GM12878 (cell line): Measurements from ENCODE around the gene GRN. TPM values are rescaled to one million over a fixed set of nuclear protein-coding genes. Genes with fewer than 3 reads are reported as not detected.

Experiments used
- ATAC-seq: fragments of 200-7000 bp; cut with Tn5 transposase; 3 replicates; pipeline ENCODE4 v1.9.1; 2020; ENCODE audit warnings: mild to moderate bottlenecking, moderate library complexity
- BruUV-seq: library from RNA; stranded (reverse); fragments of 400-500 nt; replicated peaks from 2 replicates; lab custom pipeline; 2021; lab: Mats Ljungman, UMichigan
- CTCF ChIA-PET: fragments of 300-600 bp; sonication (Branson Sonifier 250); formaldehyde crosslinking; extraction: SDS; loops from one replicate; lab custom pipeline; 2021; ENCODE audit warnings: inconsistent platforms; lab: Yijun Ruan, JAX
- POLR2A ChIA-PET: fragments of 350-600 bp; formaldehyde crosslinking; extraction: SDS; loops from one replicate; lab custom pipeline; 2021; ENCODE audit warnings: inconsistent platforms; lab: Charles Lee
- RAD21 ChIA-PET: fragments of 300-600 bp; sonication (Branson Sonifier 250); formaldehyde crosslinking; loops from one replicate; lab custom pipeline; 2023; ENCODE audit warnings: antibody characterized with exemption; ENCODE audit not compliant: unreplicated experiment; lab: Charles Lee
- SMC1A ChIA-PET: fragments of 300-600 bp; sonication (Branson Sonifier 250); formaldehyde crosslinking; loops from one replicate; lab custom pipeline; 2023; ENCODE audit not compliant: unreplicated experiment, uncharacterized antibody; lab: Charles Lee
- DNase-seq: peaks from one replicate; pipeline ENCODE4 v3.0.0-alpha.2; 2011; ENCODE audit warnings: low read depth, low spot score
- FAIRE-seq: peaks from 3 replicates; lab custom pipeline; 2011; peaks lifted over from hg19 to GRCh38; lab: Jason Lieb, UNC
- H2AFZ ChIP-seq: 2 replicates; pipeline ENCODE4 v1.6.0; 2011; ENCODE audit warnings: low read depth, low read length, control low read depth; ENCODE audit not compliant: control insufficient read depth
- H3K27ac ChIP-seq: 2 replicates; pipeline ENCODE4 v1.5.1; 2011; ENCODE audit warnings: control low read depth; ENCODE audit not compliant: control insufficient read depth, insufficient read depth
- H3K27me3 ChIP-seq, 2 experiments: replicated peaks in 1 of 2; 2 replicates each; pipeline versions ENCODE4 v1.6.0 to v1.6.1; 2011; ENCODE audit warnings: low read length in 1 of 2; ENCODE audit not compliant: control insufficient read depth in 2 of 2, insufficient read depth in 2 of 2
- H3K36me3 ChIP-seq, 2 experiments: 2 replicates each; pipeline ENCODE4 v1.5.1; 2011; ENCODE audit warnings: low read length in 1 of 2; ENCODE audit not compliant: control insufficient read depth in 2 of 2, insufficient read depth in 2 of 2
- H3K4me1 ChIP-seq: 2 replicates; pipeline ENCODE4 v1.6.1; 2011; ENCODE audit warnings: mild to moderate bottlenecking, low read length, moderate library complexity, mixed read lengths; ENCODE audit not compliant: control insufficient read depth, insufficient read depth
- H3K4me2 ChIP-seq: 2 replicates; pipeline ENCODE4 v1.6.0; 2011; ENCODE audit warnings: control low read depth; ENCODE audit not compliant: control insufficient read depth, insufficient read depth
- H3K4me3 ChIP-seq: fragments of 200-600 bp; sonication (generic); 2 replicates; pipeline ENCODE4 v1.5.1; 2016
- H3K79me2 ChIP-seq: 2 replicates; pipeline ENCODE4 v1.6.0; 2011; ENCODE audit warnings: low read length; ENCODE audit not compliant: control insufficient read depth, insufficient read depth
- H3K9ac ChIP-seq: 2 replicates; pipeline ENCODE4 v1.8.0; 2011; ENCODE audit warnings: low read length, control low read depth, mixed read lengths; ENCODE audit not compliant: control insufficient read depth, insufficient read depth
- H3K9me3 ChIP-seq: replicated peaks from 3 replicates; pipeline ENCODE4 v1.5.1; 2011; ENCODE audit warnings: mild to moderate bottlenecking, low read length; ENCODE audit not compliant: control insufficient read depth, insufficient read depth
- H4K20me1 ChIP-seq: 2 replicates; pipeline ENCODE4 v1.6.0; 2011; ENCODE audit not compliant: control insufficient read depth, insufficient read depth
- MAX ChIP-seq: IDR thresholded peaks from 2 replicates; pipeline ENCODE4 v1.6.1; 2012; ENCODE audit warnings: low read depth, low read length, improper control_type of control experiment
- POLR2A ChIP-seq: IDR thresholded peaks from 2 replicates; pipeline ENCODE4 v1.6.1; 2011; ENCODE audit warnings: low read depth, mild to moderate bottlenecking, low read length
- WGBS: methylation state at CpG from one replicate; pipeline ENCODE4 v1.1.6; 2016; ENCODE audit warnings: low lambda C conversion rate; ENCODE audit not compliant: insufficient replicate concordance, insufficient coverage; ENCODE audit errors: missing lambda C conversion rate; 5-methylcytosine and 5-hydroxymethylcytosine counted together
- in situ Hi-C: fragments of 300-500 bp; cut with MboI; formaldehyde crosslinking; loops from 9 replicates; pipeline ENCODE4 v1.14.3; 2018; ENCODE audit warnings: mixed read lengths
- intact Hi-C: fragments of 100-400 bp; cut with micrococcal nuclease; formaldehyde crosslinking; loops from one replicate; pipeline ENCODE4 v1.14.2; 2022; ENCODE audit not compliant: unreplicated experiment
- polyA plus RNA-seq, 11 experiments: library from polyadenylated mRNA; depleted of rRNA in 4 of 11; unstranded in 6 of 11; stranded (reverse) in 5 of 11; fragments of >200 nt; fragmentation: Nextera tagmentation in 4 of 11; fragmentation: Illumina TruSeq in 1 of 11; extraction: Ambion mirVana in 4 of 11; extraction: Trizol in 1 of 11; gene quantifications; 1 replicate in 1 of 11; 2 replicates in 10 of 11; pipeline versions ENCODE4 v1.2.1 to v1.2.3, GENCODE V29; 2011 to 2016; ENCODE audit warnings: inconsistent platforms in 2 of 11, missing spikeins in 2 of 11, low read depth in 1 of 11
- total RNA-seq, 4 experiments: library from RNA; depleted of rRNA in 3 of 4; stranded (reverse); fragments of >200 nt in 3 of 4; fragmentation: Illumina TruSeq in 1 of 4; extraction: Trizol in 1 of 4; gene quantifications; 2 replicates each; pipeline versions ENCODE4 v1.2.1 to v1.2.3, GENCODE V29; 2013 to 2021

The GRN gene
- total and polyA plus RNA-seq, 10 of the 15 experiments (the other 5 are each of a cell fraction or from before 2014, with no cell fraction given) = 22.3 to 389 (median 139) TPM

GRCh38 chr17:44351961-44352827, 7.1 kb downstream of the GRN start:
- Histone ChIP-seq H3K79me2 (peaks cover 18% of the 10 kb centered on the region), H3K36me3 (peaks cover 18 to 20% of the 10 kb centered on the region in 2 experiments; a peak in 3 of 4 replicates), H3K9me3 (no peaks in the 10 kb centered on the region), H3K9ac (no peak overlapping the region), H3K4me2 (no peak overlapping the region), H3K4me3 (no peak overlapping the region), H3K27ac (no peak overlapping the region), H3K27me3 (no peaks in the 10 kb centered on the region; a peak in 1 of 4 replicates), H4K20me1 (no peaks in the 10 kb centered on the region), H3K4me1 (peaks cover 30% of the 10 kb centered on the region), H2AFZ (no peak overlapping the region)
- no peak for FAIRE-seq
- RAD21 ChIA-PET = interaction anchor here (2.7 to 3.0 kb wide), 2 partner anchors 21 to 141 kb away, joined by 13 to 21 read pairs; no protein-coding TSS in a partner anchor
- DNase-seq = no peak
- POLR2A ChIA-PET = no interaction called here
- TF ChIP-seq MAX (no peak), POLR2A (peak; percentile 16; the same call in 1 of the 2 replicates)
- no peak for ATAC-seq
- no TSS peak for BruUV-seq
- in situ Hi-C loops (no loop called here), intact Hi-C loops (no loop called here)
- WGBS = 90% methylated on average over 36 of the region's 36 CpGs
- CTCF ChIA-PET = interaction anchor here (1.2 to 12.5 kb wide), 6 partner anchors 11 to 167 kb away, joined by 3 to 154 read pairs (median 8); partner anchors contain the start of genes FAM171A2 and SLC25A39
- SMC1A ChIA-PET = interaction anchor here (0.8 to 1.6 kb wide), 3 partner anchors 162 to 171 kb away, joined by 3 to 6 read pairs (median 4); no protein-coding TSS in a partner anchor
